Measurements from ENCODE around the gene CAMK2G. TPM values are rescaled to one million over a fixed set of nuclear protein-coding genes. Genes with fewer than 3 reads are reported as not detected.
A peak's percentile ranks its signal among the peaks of the same experiment; 100 is the strongest.

Gene CAMK2G
- total RNA-seq, 2 donors from 2014 or later: 20.9 to 21.7 TPM

DNA sequence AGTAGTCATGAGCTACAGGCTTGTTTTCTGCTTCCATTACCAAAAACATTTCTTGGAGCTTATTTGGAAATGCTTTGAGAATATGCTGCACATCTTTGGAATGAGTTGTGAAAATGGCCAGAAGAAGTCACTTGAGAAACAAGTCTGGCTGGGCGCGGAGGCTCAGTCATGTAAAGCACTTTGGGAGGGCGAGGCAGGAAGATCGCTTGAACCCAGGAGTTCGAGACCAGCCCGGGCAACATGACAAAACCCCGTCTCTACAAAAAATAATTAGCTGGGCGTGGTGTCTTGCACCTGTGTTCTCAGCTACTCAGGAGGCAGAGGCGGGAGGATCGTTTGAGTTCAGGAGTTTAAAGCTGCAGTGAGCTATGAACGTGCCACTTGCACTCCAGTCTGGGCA, 93.4 kb downstream of the CAMK2G start:
- Histone ChIP-seq H3K27me3 (ENCODE audit: control insufficient read depth, insufficient read depth, low read length, poor library complexity, severe bottlenecking) (no peaks in the 10 kb centered on the region), H3K27ac (ENCODE audit: low read depth, low read length) (no peak overlapping the region), H3K9ac (ENCODE audit: extremely low read depth, low read length, poor library complexity, severe bottlenecking) (peak overlapping the region; percentile 72), H3K36me3 (ENCODE audit: control insufficient read depth, insufficient read depth, low read length) (peaks cover 29% of the 10 kb centered on the region), H3K4me3 (ENCODE audit: low read length) (peak overlapping the region; percentile 89), H3K4me1 (ENCODE audit: control insufficient read depth, insufficient read depth, low read length) (peaks cover 5% of the 10 kb centered on the region), H3K9me3 (ENCODE audit: control insufficient read depth, low read length) (no peaks in the 10 kb centered on the region)
- Mint-ChIP-seq H3K27ac (peak overlapping the region; percentile 66), H3K4me1 (peaks cover 18% of the 10 kb centered on the region), H3K9me3 (no peaks in the 10 kb centered on the region), H3K4me3 (peak overlapping the region; percentile 89), H3K36me3 (ENCODE audit: low read depth) (peaks cover 14% of the 10 kb centered on the region), H3K27me3 (ENCODE audit: insufficient read depth) (no peaks in the 10 kb centered on the region)
- 52 to 54% methylated on average over 11 of the region's 11 CpGs for WGBS, 2 experiments (ENCODE audit: insufficient coverage in 1 of 2, insufficient read length in 1 of 2)
- TF ChIP-seq, protein P1, sequence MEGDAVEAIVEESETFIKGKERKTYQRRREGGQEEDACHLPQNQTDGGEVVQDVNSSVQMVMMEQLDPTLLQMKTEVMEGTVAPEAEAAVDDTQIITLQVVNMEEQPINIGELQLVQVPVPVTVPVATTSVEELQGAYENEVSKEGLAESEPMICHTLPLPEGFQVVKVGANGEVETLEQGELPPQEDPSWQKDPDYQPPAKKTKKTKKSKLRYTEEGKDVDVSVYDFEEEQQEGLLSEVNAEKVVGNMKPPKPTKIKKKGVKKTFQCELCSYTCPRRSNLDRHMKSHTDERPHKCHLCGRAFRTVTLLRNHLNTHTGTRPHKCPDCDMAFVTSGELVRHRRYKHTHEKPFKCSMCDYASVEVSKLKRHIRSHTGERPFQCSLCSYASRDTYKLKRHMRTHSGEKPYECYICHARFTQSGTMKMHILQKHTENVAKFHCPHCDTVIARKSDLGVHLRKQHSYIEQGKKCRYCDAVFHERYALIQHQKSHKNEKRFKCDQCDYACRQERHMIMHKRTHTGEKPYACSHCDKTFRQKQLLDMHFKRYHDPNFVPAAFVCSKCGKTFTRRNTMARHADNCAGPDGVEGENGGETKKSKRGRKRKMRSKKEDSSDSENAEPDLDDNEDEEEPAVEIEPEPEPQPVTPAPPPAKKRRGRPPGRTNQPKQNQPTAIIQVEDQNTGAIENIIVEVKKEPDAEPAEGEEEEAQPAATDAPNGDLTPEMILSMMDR (conservative IDR thresholded peaks at IDR 0.05): no peak
- no peak for DNase-seq

DNA sequence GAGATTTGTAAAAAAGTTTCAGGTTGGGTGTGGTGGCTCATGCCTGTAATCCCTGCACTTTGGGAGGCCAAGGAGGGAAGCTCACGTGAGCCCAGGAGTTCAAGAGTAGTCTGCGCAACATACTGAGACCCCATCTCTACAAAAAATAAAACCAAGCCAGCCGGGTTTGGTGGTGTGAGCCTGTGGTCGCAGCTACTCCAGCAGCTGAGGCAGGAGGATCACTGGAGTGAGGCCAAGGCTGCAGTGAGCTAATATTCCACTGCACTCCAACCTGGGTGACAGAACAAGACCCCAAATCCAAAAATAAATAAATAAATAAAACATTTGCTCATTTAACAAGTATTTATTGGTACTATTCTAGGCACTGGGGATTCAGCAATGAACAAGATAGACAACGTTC, 94.1 kb downstream of the CAMK2G start:
- H3K27ac Mint-ChIP-seq: no peak overlapping the region
- no peaks in the 10 kb centered on the region for H3K27me3 ChIP-seq (ENCODE audit: control insufficient read depth, insufficient read depth, low read length, poor library complexity, severe bottlenecking)
- TF ChIP-seq, protein P1 (conservative IDR thresholded peaks at IDR 0.05): no peak
- peak overlapping the region; percentile 89 for H3K4me3 ChIP-seq (ENCODE audit: low read length)
- H3K27ac ChIP-seq (ENCODE audit: low read depth, low read length): no peak overlapping the region
- no peaks in the 10 kb centered on the region for H3K9me3 Mint-ChIP-seq
- peaks cover 5% of the 10 kb centered on the region for H3K4me1 ChIP-seq (ENCODE audit: control insufficient read depth, insufficient read depth, low read length)
- 87 to 100% methylated on average over 1 to 5 of the region's 5 CpGs for WGBS, 2 experiments (ENCODE audit: insufficient coverage in 1 of 2, insufficient read length in 1 of 2)
- peak overlapping the region; percentile 89 for H3K4me3 Mint-ChIP-seq
- peak overlapping the region; percentile 72 for H3K9ac ChIP-seq (ENCODE audit: extremely low read depth, low read length, poor library complexity, severe bottlenecking)
- no peaks in the 10 kb centered on the region for H3K27me3 Mint-ChIP-seq (ENCODE audit: insufficient read depth)
- peaks cover 20% of the 10 kb centered on the region for H3K4me1 Mint-ChIP-seq
- peaks cover 35% of the 10 kb centered on the region for H3K36me3 ChIP-seq (ENCODE audit: control insufficient read depth, insufficient read depth, low read length)
- DNase-seq: no peak
- peaks cover 19% of the 10 kb centered on the region for H3K36me3 Mint-ChIP-seq (ENCODE audit: low read depth)
- H3K9me3 ChIP-seq (ENCODE audit: control insufficient read depth, low read length): no peaks in the 10 kb centered on the region

DNA sequence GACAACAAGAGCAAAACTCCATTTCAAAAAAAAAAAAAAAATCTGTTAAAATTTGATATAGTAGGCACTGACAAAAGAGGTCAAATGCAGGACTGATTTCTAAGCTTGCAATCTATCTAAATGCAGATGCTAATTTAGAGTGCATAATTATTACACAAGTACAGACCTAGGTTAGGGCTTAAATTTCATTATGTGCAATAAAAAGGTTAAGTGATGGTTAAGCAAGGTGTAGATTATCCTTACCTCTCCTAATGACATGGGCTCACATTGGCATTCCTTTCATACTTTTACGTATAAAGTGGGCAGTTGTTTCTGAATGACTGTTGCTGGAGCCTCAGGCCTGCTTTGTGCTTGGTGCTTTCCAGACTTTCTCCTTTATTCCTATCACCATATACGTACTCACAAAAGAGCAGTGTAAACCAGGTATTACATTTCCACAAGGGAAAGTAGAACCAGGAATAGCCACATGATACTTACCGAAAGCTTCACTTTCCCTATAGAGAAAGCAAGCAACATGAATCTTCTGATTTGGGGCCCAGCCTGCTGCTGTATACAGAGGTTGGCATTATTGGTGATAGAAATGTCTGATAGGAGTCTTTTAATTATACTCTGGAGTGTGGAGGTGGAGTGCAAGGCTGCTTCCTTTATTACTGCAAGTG, 94.7 kb downstream of the CAMK2G start:
- H3K4me1 Mint-ChIP-seq: peaks cover 24% of the 10 kb centered on the region
- no peak for DNase-seq
- no peak overlapping the region for H3K27ac Mint-ChIP-seq
- no peak overlapping the region for H3K9ac ChIP-seq (ENCODE audit: extremely low read depth, low read length, poor library complexity, severe bottlenecking)
- H3K27me3 ChIP-seq (ENCODE audit: control insufficient read depth, insufficient read depth, low read length, poor library complexity, severe bottlenecking): no peaks in the 10 kb centered on the region
- H3K4me3 ChIP-seq (ENCODE audit: low read length): peak overlapping the region; percentile 89
- no peaks in the 10 kb centered on the region for H3K9me3 ChIP-seq (ENCODE audit: control insufficient read depth, low read length)
- no peak overlapping the region for H3K27ac ChIP-seq (ENCODE audit: low read depth, low read length)
- peak overlapping the region; percentile 89 for H3K4me3 Mint-ChIP-seq
- H3K36me3 ChIP-seq (ENCODE audit: control insufficient read depth, insufficient read depth, low read length): peaks cover 38% of the 10 kb centered on the region
- H3K9me3 Mint-ChIP-seq: no peaks in the 10 kb centered on the region
- peaks cover 7% of the 10 kb centered on the region for H3K4me1 ChIP-seq (ENCODE audit: control insufficient read depth, insufficient read depth, low read length)
- 93 to 100% methylated on average over 3 of the region's 3 CpGs for WGBS, 2 experiments (ENCODE audit: insufficient coverage in 1 of 2, insufficient read length in 1 of 2)
- peaks cover 22% of the 10 kb centered on the region for H3K36me3 Mint-ChIP-seq (ENCODE audit: low read depth)
- no peaks in the 10 kb centered on the region for H3K27me3 Mint-ChIP-seq (ENCODE audit: insufficient read depth)
- TF ChIP-seq, protein P1 (conservative IDR thresholded peaks at IDR 0.05): no peak

All from endodermal cell (in vitro differentiated cells).